Naive thymus-derived CD4-positive, alpha-beta T cell (primary cell): Measurements from ENCODE around the gene WWOX. TPM values are rescaled to one million over a fixed set of nuclear protein-coding genes. Genes with fewer than 3 reads are reported as not detected.

ENCODE experiments used
- ATAC-seq: fragments of 150-1000 bp; cut with Tn5 transposase; 2 replicates; pipeline ENCODE4 v1.10.0; 2021; ENCODE audit warnings: mild to moderate bottlenecking, moderate library complexity
- CTCF ChIA-PET: fragments of 350-600 bp; sonication (Branson Sonifier 250); formaldehyde crosslinking; loops from one replicate; lab custom pipeline; 2021; ENCODE audit warnings: antibody characterized with exemption; lab: Charles Lee
- POLR2A ChIA-PET: fragments of 350-600 bp; sonication (Branson Sonifier 250); formaldehyde crosslinking; loops from one replicate; lab custom pipeline; 2021; ENCODE audit warnings: antibody characterized with exemption, inconsistent platforms; lab: Charles Lee
- DNase-seq, 9 donors: peaks; one replicate each; pipeline versions ENCODE4 v3.0.0 to v3.0.0-alpha.2; 2020 to 2022; ENCODE audit warnings: mixed read lengths in 1 of 9
- H3K27ac ChIP-seq: one replicate; pipeline ENCODE4 v1.7.0; 2013; ENCODE audit warnings: mild to moderate bottlenecking, low read depth, low read length, moderate library complexity
- H3K27me3 ChIP-seq, 2 donors: one replicate each; pipeline ENCODE4 v1.7.0; 2013; ENCODE audit warnings: low read length in 2 of 2, mild to moderate bottlenecking in 2 of 2, moderate library complexity in 2 of 2; ENCODE audit not compliant: control insufficient read depth in 2 of 2, insufficient read depth in 2 of 2
- H3K36me3 ChIP-seq, 3 experiments: 1 replicate in 2 of 3; 2 replicates in 1 of 3; pipeline ENCODE4 v1.7.0; 2013; ENCODE audit warnings: low read length in 3 of 3, mild to moderate bottlenecking in 3 of 3, moderate library complexity in 1 of 3; ENCODE audit not compliant: insufficient read depth in 3 of 3, control insufficient read depth in 2 of 3
- H3K4me1 ChIP-seq, 2 donors: one replicate each; pipeline ENCODE4 v1.7.0; 2013; ENCODE audit warnings: low read length in 2 of 2, mild to moderate bottlenecking in 2 of 2, moderate library complexity in 1 of 2; ENCODE audit not compliant: control insufficient read depth in 2 of 2, insufficient read depth in 2 of 2
- H3K4me3 ChIP-seq: 2 replicates; pipeline ENCODE4 v1.7.0; 2013; ENCODE audit warnings: mild to moderate bottlenecking, low read length
- H3K9me3 ChIP-seq, 3 experiments: 1 replicate in 2 of 3; 2 replicates in 1 of 3; pipeline ENCODE4 v1.7.0; 2013; ENCODE audit warnings: low read length in 3 of 3; ENCODE audit not compliant: control insufficient read depth in 2 of 3
- H3K27ac Mint-ChIP-seq, 9 donors: one replicate each; pipeline ENCODE4 v1.8.0; 2020 to 2022; ENCODE audit warnings: mixed read lengths in 9 of 9, mild to moderate bottlenecking in 8 of 9, moderate library complexity in 5 of 9, inconsistent platforms in 2 of 9
- H3K27me3 Mint-ChIP-seq, 5 donors: one replicate each; pipeline ENCODE4 v1.8.0; 2021 to 2022; ENCODE audit warnings: mixed read lengths in 5 of 5, mild to moderate bottlenecking in 1 of 5
- H3K36me3 Mint-ChIP-seq, 5 donors: one replicate each; pipeline ENCODE4 v1.8.0; 2020 to 2022; ENCODE audit warnings: mixed read lengths in 5 of 5, mild to moderate bottlenecking in 3 of 5, inconsistent platforms in 1 of 5
- H3K4me1 Mint-ChIP-seq, 7 donors: one replicate each; pipeline ENCODE4 v1.8.0; 2020 to 2022; ENCODE audit warnings: mixed read lengths in 7 of 7, mild to moderate bottlenecking in 3 of 7, inconsistent platforms in 1 of 7
- H3K4me3 Mint-ChIP-seq, 10 donors: one replicate each; pipeline ENCODE4 v1.8.0; 2020 to 2022; ENCODE audit warnings: mild to moderate bottlenecking in 10 of 10, mixed read lengths in 10 of 10, moderate library complexity in 6 of 10, inconsistent platforms in 2 of 10
- H3K9me3 Mint-ChIP-seq, 11 donors: one replicate each; pipeline ENCODE4 v1.8.0; 2020 to 2022; ENCODE audit warnings: mixed read lengths in 11 of 11, mild to moderate bottlenecking in 4 of 11, inconsistent platforms in 1 of 11, moderate library complexity in 1 of 11
- intact Hi-C, 2 donors: fragments of 100-400 bp; cut with micrococcal nuclease; formaldehyde crosslinking; loops; one replicate each; pipeline ENCODE4 v1.15.1; 2023
- polyA plus RNA-seq, 2 donors: library from polyadenylated mRNA; unstranded; fragments of 300-500 nt; fragmentation: Illumina TruSeq; gene quantifications; one replicate each; pipeline ENCODE4 v1.2.3, GENCODE V29; 2021
- total RNA-seq, 6 experiments: library from RNA in 5 of 6; stranded (reverse) in 5 of 6; gene quantifications; 1 replicate in 5 of 6; 2 replicates in 1 of 6; pipeline ENCODE4 v1.2.3 and lab custom pipeline; 2021 to 2026

The WWOX gene
- total and polyA plus RNA-seq, 7 experiments from 2014 or later: 13.8 to 31.1 (median 20.8) TPM

DNA sequence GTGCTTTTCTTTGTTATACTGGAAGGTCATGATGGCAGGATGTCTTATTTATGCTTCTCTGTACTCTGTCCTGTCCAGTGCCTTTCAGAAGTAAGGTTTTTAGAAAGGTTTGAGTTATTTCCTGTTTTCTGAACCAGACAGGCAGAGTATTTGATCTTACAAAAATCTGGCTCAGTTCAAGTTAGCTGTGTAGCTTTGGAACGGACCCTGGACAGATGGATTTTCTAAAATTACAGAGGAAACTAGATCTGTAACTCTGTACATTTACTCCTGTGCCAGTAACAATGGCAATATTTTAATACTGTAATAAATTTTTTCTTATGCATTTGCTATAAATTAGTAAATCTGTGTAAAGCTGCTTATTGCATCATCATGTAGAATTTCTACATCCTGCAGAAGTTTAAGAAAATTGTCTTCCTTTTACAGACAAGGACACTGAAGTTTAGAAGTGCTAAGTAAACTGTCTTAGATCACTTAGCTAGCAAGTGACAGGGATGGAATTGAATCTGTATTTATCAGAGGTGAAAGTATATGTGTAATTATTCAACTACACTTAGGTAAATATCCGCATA lies 347.6 kb downstream of the WWOX start:
- ChIA-PET POLR2A (no interaction called here), CTCF (no interaction called here)
- intact Hi-C loops: no loop called here
- Mint-ChIP-seq H3K27me3 (no peaks in the 10 kb centered on the region), H3K36me3 (peaks cover 0 to 4% (median 0%) of the 10 kb centered on the region in 5 donors), H3K4me1 (peaks cover 0 to 9% (median 3%) of the 10 kb centered on the region in 7 donors), H3K27ac (no peak overlapping the region), H3K4me3 (no peak overlapping the region), H3K9me3 (peaks cover 0 to 4% (median 0%) of the 10 kb centered on the region in 11 donors)
- no peaks in the 10 kb centered on the region for H3K36me3 ChIP-seq
- DNase-seq: no peak
- no peaks in the 10 kb centered on the region for H3K27me3 ChIP-seq
- no peak overlapping the region for H3K4me3 ChIP-seq
- H3K9me3 ChIP-seq: no peaks in the 10 kb centered on the region
- no peak overlapping the region for H3K27ac ChIP-seq
- H3K4me1 ChIP-seq: no peaks in the 10 kb centered on the region
- ATAC-seq: no peak

DNA sequence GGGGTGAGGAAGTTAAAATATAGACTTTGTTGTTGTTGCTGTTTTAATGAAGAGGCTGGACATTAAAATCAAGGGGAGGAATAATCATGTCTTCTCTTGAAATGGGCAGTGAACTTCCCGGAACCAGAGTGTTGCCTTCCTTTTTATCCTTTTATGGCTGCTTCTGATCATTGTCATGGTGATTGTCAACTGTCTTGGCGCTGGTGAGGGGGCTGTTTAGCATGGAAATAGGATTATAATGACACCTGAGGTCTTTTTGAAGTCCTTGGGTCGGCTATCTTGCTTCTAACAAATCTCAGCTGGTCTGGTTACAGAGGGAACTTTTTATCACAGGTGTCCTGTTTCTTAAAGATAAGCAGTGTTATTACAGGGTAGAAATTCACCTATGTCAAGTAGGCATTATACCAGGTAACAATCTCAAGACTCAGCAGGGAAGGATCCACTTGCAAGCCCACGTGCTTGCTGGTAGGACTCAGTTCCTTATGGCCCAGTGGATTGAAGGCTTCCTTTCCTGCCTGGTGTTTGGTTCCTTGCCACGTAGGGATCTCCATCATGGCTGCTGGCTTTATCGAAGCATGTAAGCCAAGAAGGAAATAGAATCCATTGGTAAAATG lies 349.3 kb downstream of the WWOX start:
- ChIA-PET POLR2A (no interaction called here), CTCF (no interaction called here)
- H3K4me1 ChIP-seq: no peaks in the 10 kb centered on the region
- Mint-ChIP-seq H3K4me3 (no peak overlapping the region), H3K9me3 (peaks cover 0 to 2% (median 0%) of the 10 kb centered on the region in 11 donors), H3K27ac (peak overlapping the region in 1 of 9 donors; percentile 11), H3K27me3 (no peaks in the 10 kb centered on the region), H3K4me1 (peaks cover 0 to 5% (median under 1%) of the 10 kb centered on the region in 7 donors), H3K36me3 (peaks cover 0 to 4% (median 0%) of the 10 kb centered on the region in 5 donors)
- no peak for ATAC-seq
- no peaks in the 10 kb centered on the region for H3K27me3 ChIP-seq
- H3K36me3 ChIP-seq: no peaks in the 10 kb centered on the region
- H3K4me3 ChIP-seq: no peak overlapping the region
- intact Hi-C loops: no loop called here
- DNase-seq: no peak
- no peaks in the 10 kb centered on the region for H3K9me3 ChIP-seq
- H3K27ac ChIP-seq: no peak overlapping the region

DNA sequence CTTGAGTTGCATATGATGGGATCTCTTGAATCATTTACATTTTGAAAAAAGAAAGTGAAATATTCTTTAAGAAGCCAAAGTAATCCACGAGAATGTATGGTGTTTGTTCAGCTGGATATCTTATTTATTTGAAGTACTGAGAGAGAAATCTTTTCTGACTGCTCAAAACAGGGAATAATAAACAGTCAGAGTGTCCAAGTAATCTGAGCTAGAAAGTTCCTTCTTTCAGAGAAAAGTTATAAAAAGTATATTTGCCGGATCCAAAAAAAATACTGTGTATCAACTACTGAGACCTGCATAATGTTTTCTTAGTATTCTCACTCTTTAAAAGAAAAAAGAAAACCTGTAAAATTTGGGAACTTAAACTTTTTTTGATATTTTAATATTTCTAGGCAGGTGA lies 350.8 kb downstream of the WWOX start:
- Mint-ChIP-seq H3K4me1 (peaks cover 0 to 3% (median 0%) of the 10 kb centered on the region in 7 donors), H3K9me3 (peaks cover 0 to 3% (median 0%) of the 10 kb centered on the region in 11 donors), H3K36me3 (peaks cover 0 to 7% (median 3%) of the 10 kb centered on the region in 5 donors), H3K27ac (no peak overlapping the region), H3K27me3 (no peaks in the 10 kb centered on the region), H3K4me3 (no peak overlapping the region)
- DNase-seq (no peak), ATAC-seq (no peak)
- Histone ChIP-seq H3K4me1 (no peaks in the 10 kb centered on the region), H3K4me3 (no peak overlapping the region), H3K36me3 (no peaks in the 10 kb centered on the region), H3K27me3 (no peaks in the 10 kb centered on the region), H3K27ac (no peak overlapping the region), H3K9me3 (no peaks in the 10 kb centered on the region)
- ChIA-PET POLR2A (no interaction called here), CTCF (no interaction called here)
- intact Hi-C loops: no loop called here

- CTCF ChIA-PET: no interaction called here
- Mint-ChIP-seq H3K9me3 (peaks cover 0 to 3% (median 0%) of the 10 kb centered on the region in 11 donors), H3K4me1 (peaks cover 0 to 3% (median 0%) of the 10 kb centered on the region in 7 donors), H3K27me3 (no peaks in the 10 kb centered on the region), H3K27ac (no peak overlapping the region), H3K36me3 (peaks cover 0 to 8% (median 4%) of the 10 kb centered on the region in 5 donors), H3K4me3 (no peak overlapping the region)
- ATAC-seq (no peak), DNase-seq (no peak)
- no peaks in the 10 kb centered on the region for H3K27me3 ChIP-seq
- H3K27ac ChIP-seq: no peak overlapping the region
- POLR2A ChIA-PET: interaction anchor here (1.0 kb wide), 1 partner anchor 16 kb away, joined by 3 read pairs; no protein-coding TSS in a partner anchor
- H3K36me3 ChIP-seq: no peaks in the 10 kb centered on the region
- H3K4me3 ChIP-seq: no peak overlapping the region
- H3K4me1 ChIP-seq: no peaks in the 10 kb centered on the region
- no peaks in the 10 kb centered on the region for H3K9me3 ChIP-seq
- intact Hi-C loops: no loop called here
These were observed 352.6 kb downstream of the WWOX start for GRCh38 chr16:78452025-78452555.

GRCh38 chr16:78455861-78456260 lies 356.4 kb downstream of the WWOX start:
- no peak overlapping the region for H3K27ac Mint-ChIP-seq
- H3K9me3 Mint-ChIP-seq: peaks cover 0 to 3% (median 0%) of the 10 kb centered on the region in 11 donors
- H3K27me3 Mint-ChIP-seq: no peaks in the 10 kb centered on the region
- ChIA-PET POLR2A (no interaction called here), CTCF (no interaction called here)
- no peaks in the 10 kb centered on the region for H3K36me3 ChIP-seq
- H3K36me3 Mint-ChIP-seq: peaks cover 0 to 13% (median 7%) of the 10 kb centered on the region in 5 donors
- DNase-seq (no peak), ATAC-seq (no peak)
- no peaks in the 10 kb centered on the region for H3K27me3 ChIP-seq
- no peak overlapping the region for H3K27ac ChIP-seq
- H3K4me1 Mint-ChIP-seq: no peaks in the 10 kb centered on the region
- H3K4me3 Mint-ChIP-seq: no peak overlapping the region
- no peaks in the 10 kb centered on the region for H3K9me3 ChIP-seq
- intact Hi-C loops: no loop called here
- no peaks in the 10 kb centered on the region for H3K4me1 ChIP-seq
- H3K4me3 ChIP-seq: no peak overlapping the region

DNA sequence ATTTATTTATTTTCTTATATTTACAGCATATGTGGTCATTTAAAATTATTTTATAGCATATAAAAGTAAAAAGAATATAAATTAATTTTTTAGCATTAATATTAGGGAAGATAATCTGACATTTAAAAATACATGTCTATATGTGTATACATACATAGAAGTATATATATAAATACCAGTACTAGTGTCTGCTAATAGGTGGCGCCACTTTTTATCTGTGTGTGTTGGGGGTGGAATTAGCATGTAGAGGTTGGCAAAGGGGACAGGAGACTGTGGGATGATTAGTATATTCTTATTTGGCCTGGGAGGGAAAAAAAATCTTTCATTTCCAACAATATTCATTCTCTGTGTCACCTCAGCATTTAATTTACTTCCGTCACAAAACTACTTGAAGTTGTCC lies 359.1 kb downstream of the WWOX start:
- Mint-ChIP-seq H3K9me3 (peaks cover 0 to 3% (median 1%) of the 10 kb centered on the region in 11 donors), H3K27me3 (no peaks in the 10 kb centered on the region), H3K27ac (no peak overlapping the region), H3K36me3 (peaks cover 0 to 12% (median 8%) of the 10 kb centered on the region in 5 donors), H3K4me1 (peaks cover 0 to 2% (median 0%) of the 10 kb centered on the region in 7 donors), H3K4me3 (no peak overlapping the region)
- intact Hi-C loops: no loop called here
- no peaks in the 10 kb centered on the region for H3K36me3 ChIP-seq
- H3K9me3 ChIP-seq: no peaks in the 10 kb centered on the region
- H3K27ac ChIP-seq: no peak overlapping the region
- ChIA-PET CTCF (no interaction called here), POLR2A (no interaction called here)
- ATAC-seq (no peak), DNase-seq (no peak)
- H3K4me3 ChIP-seq: no peak overlapping the region
- no peaks in the 10 kb centered on the region for H3K27me3 ChIP-seq
- H3K4me1 ChIP-seq: no peaks in the 10 kb centered on the region
